Activated B cell treated with CpG ODN at 0.5 μM for 24 hours (primary cell): ENCODE results near the gene THBS2. TPM values are rescaled to one million over a fixed set of nuclear protein-coding genes. Genes with fewer than 3 reads are reported as not detected.

Source experiments
- ATAC-seq: fragments of 200-7000 bp; cut with Tn5 transposase; one replicate; pipeline ENCODE4 v1.10.0; 2021; ENCODE audit warnings: low read depth, mild to moderate bottlenecking, moderate library complexity
- CTCF ChIA-PET: fragments of 350-600 bp; sonication (Branson Sonifier 250); formaldehyde crosslinking; loops from one replicate; lab custom pipeline; 2021; ENCODE audit warnings: antibody characterized with exemption; lab: Charles Lee
- POLR2A ChIA-PET: fragments of 350-600 bp; sonication (Branson Sonifier 250); formaldehyde crosslinking; loops from one replicate; lab custom pipeline; 2021; ENCODE audit warnings: antibody characterized with exemption; lab: Charles Lee
- DNase-seq: peaks from one replicate; pipeline ENCODE4 v3.0.0; 2022
- H3K27ac Mint-ChIP-seq: one replicate; pipeline ENCODE4 v1.8.0; 2020; ENCODE audit warnings: mixed read lengths
- H3K27me3 Mint-ChIP-seq: one replicate; pipeline ENCODE4 v1.8.0; 2021; ENCODE audit warnings: mixed read lengths
- H3K36me3 Mint-ChIP-seq: one replicate; pipeline ENCODE4 v1.8.0; 2021; ENCODE audit warnings: low read depth, mixed read lengths
- H3K4me1 Mint-ChIP-seq: one replicate; pipeline ENCODE4 v1.8.0; 2021; ENCODE audit warnings: mixed read lengths
- H3K4me3 Mint-ChIP-seq: one replicate; pipeline ENCODE4 v1.8.0; 2020; ENCODE audit warnings: mild to moderate bottlenecking, mixed read lengths
- H3K9me3 Mint-ChIP-seq: one replicate; pipeline ENCODE4 v1.8.0; 2020; ENCODE audit warnings: mixed read lengths
- CTCF ChIP-seq: fragments of 200-600 bp; IDR thresholded peaks from one replicate; pipeline ENCODE4 v1.8.0; 2022; ENCODE audit warnings: antibody characterized with exemption, mild to moderate bottlenecking
- intact Hi-C: fragments of 100-400 bp; cut with micrococcal nuclease; formaldehyde crosslinking; loops from one replicate; pipeline ENCODE4 v1.15.1; 2024
- total RNA-seq: library from RNA; stranded (reverse); gene quantifications from 2 replicates; pipeline ENCODE4 v1.2.3, GENCODE V29; 2022

Gene THBS2
- total RNA-seq, 1 donor from 2014 or later = not detected

GRCh38 chr6:169291148-169291547 lies 37.5 kb upstream of the THBS2 start:
- ChIA-PET POLR2A (no interaction called here), CTCF (no interaction called here)
- intact Hi-C loops = no loop called here
- no peaks in the 10 kb centered on the region for H3K27me3 Mint-ChIP-seq
- TF ChIP-seq CTCF = no peak
- no peak overlapping the region for H3K4me3 Mint-ChIP-seq
- no peak overlapping the region for H3K27ac Mint-ChIP-seq
- no peaks in the 10 kb centered on the region for H3K4me1 Mint-ChIP-seq
- no peak for DNase-seq
- no peak for ATAC-seq
- H3K36me3 Mint-ChIP-seq = no peaks in the 10 kb centered on the region
- H3K9me3 Mint-ChIP-seq = no peaks in the 10 kb centered on the region

GRCh38 chr6:169289619-169290339 lies 36.1 kb upstream of the THBS2 start:
- POLR2A ChIA-PET = no interaction called here

GRCh38 chr6:169289257-169289618 lies 35.6 kb upstream of the THBS2 start:
- Mint-ChIP-seq H3K4me1 (no peaks in the 10 kb centered on the region), H3K27me3 (no peaks in the 10 kb centered on the region), H3K4me3 (no peak overlapping the region), H3K27ac (no peak overlapping the region), H3K36me3 (no peaks in the 10 kb centered on the region), H3K9me3 (no peaks in the 10 kb centered on the region)
- no peak for TF ChIP-seq CTCF
- ATAC-seq = no peak
- no peak for DNase-seq
- ChIA-PET CTCF (no interaction called here), POLR2A (no interaction called here)
- intact Hi-C loops = no loop called here

More at GRCh38 chr6:169289619-169290339, 36.1 kb upstream of the THBS2 start:
- intact Hi-C loops = no loop called here
- no peak for TF ChIP-seq CTCF
- Mint-ChIP-seq H3K36me3 (no peaks in the 10 kb centered on the region), H3K27ac (no peak overlapping the region), H3K27me3 (no peaks in the 10 kb centered on the region), H3K4me1 (no peaks in the 10 kb centered on the region), H3K9me3 (no peaks in the 10 kb centered on the region), H3K4me3 (no peak overlapping the region)
- CTCF ChIA-PET = no interaction called here
- DNase-seq (no peak), ATAC-seq (no peak)

- no peaks in the 10 kb centered on the region for H3K27me3 Mint-ChIP-seq
- ChIA-PET CTCF (no interaction called here), POLR2A (no interaction called here)
- H3K4me1 Mint-ChIP-seq = no peaks in the 10 kb centered on the region
- no peak overlapping the region for H3K27ac Mint-ChIP-seq
- H3K36me3 Mint-ChIP-seq = no peaks in the 10 kb centered on the region
- ATAC-seq (no peak), DNase-seq (no peak)
- H3K4me3 Mint-ChIP-seq = no peak overlapping the region
- TF ChIP-seq CTCF = no peak
- H3K9me3 Mint-ChIP-seq = no peaks in the 10 kb centered on the region
- intact Hi-C loops = no loop called here
Observed at GRCh38 chr6:169288591-169288990, 34.9 kb upstream of the THBS2 start.

GRCh38 chr6:169287675-169288074 lies 34.0 kb upstream of the THBS2 start:
- POLR2A ChIA-PET = no interaction called here
- Mint-ChIP-seq H3K27me3 (peaks cover 2% of the 10 kb centered on the region), H3K4me1 (no peaks in the 10 kb centered on the region), H3K9me3 (no peaks in the 10 kb centered on the region), H3K36me3 (no peaks in the 10 kb centered on the region), H3K4me3 (no peak overlapping the region), H3K27ac (no peak overlapping the region)
- TF ChIP-seq CTCF = no peak
- CTCF ChIA-PET = no interaction called here
- intact Hi-C loops = no loop called here
- DNase-seq = no peak
- ATAC-seq = no peak
